Keratinocyte (primary cell): Measurements from ENCODE around the gene SYT1. TPM values are rescaled to one million over a fixed set of nuclear protein-coding genes. Genes with fewer than 3 reads are reported as not detected.

ENCODE experiments used
- DNase-seq: peaks from one replicate; pipeline ENCODE4 v3.0.0-alpha.2; 2011; ENCODE audit warnings: low read depth, missing footprints, low spot score
- FAIRE-seq: peaks from 2 replicates; lab custom pipeline; 2011; peaks lifted over from hg19 to GRCh38; lab: Jason Lieb, UNC
- H2AFZ ChIP-seq: 2 replicates; pipeline ENCODE4 v1.6.0; 2012; ENCODE audit warnings: low read length, control low read depth, inconsistent platforms; ENCODE audit not compliant: control insufficient read depth
- H3K27ac ChIP-seq: 2 replicates; pipeline ENCODE4 v1.5.1; 2011; ENCODE audit warnings: low read length; ENCODE audit not compliant: control insufficient read depth, insufficient read depth
- H3K27me3 ChIP-seq: 3 replicates; pipeline ENCODE4 v1.6.0; 2011; ENCODE audit warnings: low read length; ENCODE audit not compliant: control insufficient read depth, insufficient read depth; ENCODE audit errors: extremely low read depth
- H3K36me3 ChIP-seq, 2 experiments: 2 replicates in 1 of 2; 3 replicates in 1 of 2; pipeline ENCODE4 v1.5.1; 2011; ENCODE audit warnings: low read length in 2 of 2, mild to moderate bottlenecking in 1 of 2; ENCODE audit not compliant: control insufficient read depth in 2 of 2, insufficient read depth in 2 of 2; ENCODE audit errors: extremely low read depth in 1 of 2
- H3K4me1 ChIP-seq: 3 replicates; pipeline ENCODE4 v1.5.1; 2011; ENCODE audit warnings: low read length; ENCODE audit not compliant: control insufficient read depth, insufficient read depth; ENCODE audit errors: extremely low read depth
- H3K4me2 ChIP-seq: 3 replicates; pipeline ENCODE4 v1.6.0; 2011; ENCODE audit warnings: low read depth, low read length; ENCODE audit not compliant: control insufficient read depth, insufficient read depth; ENCODE audit errors: extremely low read depth
- H3K4me3 ChIP-seq, 3 experiments: fragments of 200-600 bp in 1 of 3; sonication (generic) in 1 of 3; 2 replicates in 2 of 3; 3 replicates in 1 of 3; pipeline ENCODE4 v1.5.1; 2011 to 2016; ENCODE audit warnings: low read length in 3 of 3, mild to moderate bottlenecking in 3 of 3, control low read depth in 2 of 3, inconsistent platforms in 1 of 3, low read depth in 1 of 3, mixed read lengths in 1 of 3, mixed run types in 1 of 3, moderate library complexity in 1 of 3; ENCODE audit not compliant: control insufficient read depth in 2 of 3, insufficient read depth in 2 of 3; ENCODE audit errors: extremely low read depth in 1 of 3
- H3K79me2 ChIP-seq: 2 replicates; pipeline ENCODE4 v1.6.0; 2012; ENCODE audit warnings: low read length; ENCODE audit not compliant: control insufficient read depth, insufficient read depth
- H3K9ac ChIP-seq: 3 replicates; pipeline ENCODE4 v1.6.0; 2011; ENCODE audit warnings: low read length; ENCODE audit not compliant: control insufficient read depth, insufficient read depth; ENCODE audit errors: extremely low read depth
- H3K9me1 ChIP-seq: 3 replicates; pipeline ENCODE4 v1.6.0; 2011; ENCODE audit warnings: low read length; ENCODE audit not compliant: control insufficient read depth, insufficient read depth; ENCODE audit errors: extremely low read depth
- H3K9me3 ChIP-seq: 2 replicates; pipeline ENCODE4 v1.5.1; 2012; ENCODE audit warnings: low read depth, low read length; ENCODE audit not compliant: control insufficient read depth
- H4K20me1 ChIP-seq: 3 replicates; pipeline ENCODE4 v1.6.0; 2011; ENCODE audit warnings: low read length; ENCODE audit not compliant: control insufficient read depth, insufficient read depth; ENCODE audit errors: extremely low read depth
- CTCF ChIP-seq, 3 experiments: IDR thresholded peaks in 1 of 3; conservative IDR thresholded peaks in 1 of 3; optimal IDR thresholded peaks in 1 of 3; 2 replicates in 2 of 3; 3 replicates in 1 of 3; pipeline versions ENCODE3 to v1.5.1; 2011; ENCODE audit warnings: low read length in 3 of 3, mild to moderate bottlenecking in 3 of 3, moderate library complexity in 2 of 3, control low read depth in 1 of 3, inconsistent platforms in 1 of 3; ENCODE audit not compliant: insufficient read depth in 2 of 3; ENCODE audit errors: extremely low read depth in 1 of 3
- EZH2 ChIP-seq: IDR thresholded peaks from one replicate; pipeline ENCODE4 v1.6.1; 2012; ENCODE audit warnings: inconsistent platforms, mild to moderate bottlenecking, low read length, moderate library complexity
- dilution Hi-C: fragments of 300-500 bp; cut with MboI; formaldehyde crosslinking; loops from one replicate; pipeline ENCODE4 v1.7.0; 2020; ENCODE audit warnings: low sequenced_read_pairs; ENCODE audit not compliant: extremely low pct_ligation_motif_present
- polyA plus RNA-seq, 5 experiments: library from polyadenylated mRNA; depleted of rRNA in 3 of 5; stranded (reverse) in 3 of 5; stranded (forward) in 1 of 5; unstranded in 1 of 5; fragments of >200 nt; gene quantifications; 1 replicate in 1 of 5; 2 replicates in 3 of 5; 3 replicates in 1 of 5; pipeline versions ENCODE4 v1.2.1 to v1.2.3, GENCODE V29; 2011 to 2012; ENCODE audit warnings: missing spikeins in 2 of 5, low read depth in 1 of 5, low replicate concordance in 1 of 5

Gene SYT1
- polyA plus RNA-seq, 1 donor (not counting 4 experiments of a cell fraction or from before 2014, with no cell fraction given) = 6.1 TPM

DNA sequence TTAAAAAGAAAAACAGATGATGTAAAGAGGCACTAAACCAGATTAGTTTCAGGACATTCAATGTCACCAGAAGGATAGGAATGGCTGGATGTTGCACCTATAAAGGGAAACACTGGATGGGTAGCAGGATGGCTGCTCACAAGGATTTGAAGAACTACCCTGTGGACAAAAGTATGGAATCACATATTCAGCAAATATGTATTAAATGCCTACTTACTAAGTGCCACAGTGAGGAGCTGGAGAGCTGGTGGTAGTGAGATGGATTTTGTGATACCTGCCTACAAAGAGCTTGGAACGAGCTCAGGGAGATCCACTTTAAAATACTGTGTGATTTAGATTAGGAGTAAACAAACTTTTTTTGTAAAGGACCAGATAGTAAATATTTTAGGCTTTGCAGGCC lies 510.0 kb downstream of the SYT1 start:
- H3K27me3 ChIP-seq = no peaks in the 10 kb centered on the region
- no peak for FAIRE-seq
- no peak overlapping the region for H2AFZ ChIP-seq
- H3K4me2 ChIP-seq = no peak overlapping the region
- peaks cover 3% of the 10 kb centered on the region for H3K4me1 ChIP-seq
- no peaks in the 10 kb centered on the region for H4K20me1 ChIP-seq
- TF ChIP-seq EZH2 = no peak
- peak in 2 of 3 experiments; percentile 7 to 8 for TF ChIP-seq CTCF (optimal IDR thresholded peaks at IDR 0.05 in 1 of 3, IDR thresholded peaks at IDR 0.05 in 1 of 3, conservative IDR thresholded peaks at IDR 0.05 in 1 of 3; ENCODE audit: extremely low read depth in 1 of 3, insufficient read depth in 2 of 3, low read length in 3 of 3)
- no peaks in the 10 kb centered on the region for H3K9me3 ChIP-seq
- no peak overlapping the region for H3K27ac ChIP-seq
- no peak for DNase-seq
- dilution Hi-C loops = no loop called here
- no peaks in the 10 kb centered on the region for H3K36me3 ChIP-seq
- H3K79me2 ChIP-seq = no peaks in the 10 kb centered on the region
- H3K9me1 ChIP-seq = no peaks in the 10 kb centered on the region
- no peak overlapping the region for H3K9ac ChIP-seq
- H3K4me3 ChIP-seq = no peak overlapping the region

DNA sequence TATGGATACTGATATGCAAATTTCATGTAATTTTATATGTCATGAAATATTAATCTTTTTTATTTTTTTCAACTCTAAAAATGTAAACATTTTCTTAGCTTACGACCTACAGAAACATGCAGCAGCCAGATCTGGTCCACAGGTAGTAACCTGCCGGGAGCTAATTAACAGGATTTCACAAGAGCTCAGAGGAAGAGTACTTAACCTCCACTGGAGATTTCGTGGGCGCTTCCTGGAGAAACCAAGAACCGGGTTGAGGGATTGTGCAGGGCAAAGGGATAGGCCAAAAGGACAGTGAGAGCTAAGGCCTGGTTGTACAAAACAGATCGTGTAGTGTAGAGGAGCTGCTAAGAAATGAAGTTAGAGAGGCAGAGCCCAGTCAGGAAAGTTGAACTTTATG lies 510.5 kb downstream of the SYT1 start:
- no peak overlapping the region for H3K4me3 ChIP-seq
- H3K4me2 ChIP-seq = no peak overlapping the region
- no peak overlapping the region for H2AFZ ChIP-seq
- DNase-seq (no peak), FAIRE-seq (no peak)
- H3K79me2 ChIP-seq = no peaks in the 10 kb centered on the region
- no peaks in the 10 kb centered on the region for H3K27me3 ChIP-seq
- H3K9ac ChIP-seq = no peak overlapping the region
- no peaks in the 10 kb centered on the region for H4K20me1 ChIP-seq
- no peaks in the 10 kb centered on the region for H3K9me1 ChIP-seq
- H3K9me3 ChIP-seq = no peaks in the 10 kb centered on the region
- dilution Hi-C loops = no loop called here
- H3K4me1 ChIP-seq = peaks cover 3% of the 10 kb centered on the region
- no peaks in the 10 kb centered on the region for H3K36me3 ChIP-seq
- no peak for TF ChIP-seq EZH2
- no peak for TF ChIP-seq CTCF (optimal IDR thresholded peaks at IDR 0.05 in 1 of 3, IDR thresholded peaks at IDR 0.05 in 1 of 3, conservative IDR thresholded peaks at IDR 0.05 in 1 of 3; ENCODE audit: extremely low read depth in 1 of 3, insufficient read depth in 2 of 3, low read length in 3 of 3)
- no peak overlapping the region for H3K27ac ChIP-seq
